ENCODE measurements around the gene FKBP11.

FKBP11 gene

DNA sequence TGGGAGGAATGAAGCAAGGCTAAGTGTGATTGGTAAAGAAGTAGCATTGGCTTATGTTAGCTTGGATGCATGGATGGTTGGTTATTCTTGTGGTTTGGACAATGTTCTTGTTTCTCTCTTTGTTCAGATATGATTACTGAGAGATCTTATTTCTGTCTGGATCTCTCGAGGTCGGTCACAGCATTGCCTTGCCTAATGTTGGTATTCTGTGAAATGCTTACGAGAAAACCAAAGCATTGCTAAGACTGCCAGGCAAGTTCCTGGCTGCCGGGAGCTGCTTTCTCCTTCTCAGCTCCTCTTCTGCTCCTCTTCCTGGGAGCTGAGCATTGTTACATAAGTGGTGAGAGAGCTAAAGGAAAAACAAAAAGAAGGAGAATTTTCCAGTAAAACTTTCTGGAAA lies 52.2 kb downstream of the FKBP11 start:
- Histone ChIP-seq H3K9me3 (ENCODE audit: control insufficient read depth, low read length) (no peaks in the 10 kb centered on the region), H3K79me2 (no peaks in the 10 kb centered on the region), H3K36me3 (ENCODE audit: control insufficient read depth, insufficient read depth, low read length) (no peaks in the 10 kb centered on the region), H3K4me2 (ENCODE audit: low read length) (no peak overlapping the region), H3K27me3 (ENCODE audit: control insufficient read depth, insufficient read depth, low read length) (no peaks in the 10 kb centered on the region), H3K9ac (no peak overlapping the region), H3K4me1 (no peaks in the 10 kb centered on the region), H3K4me3 (ENCODE audit: low read depth, low read length) (no peak overlapping the region), H2AFZ (no peak overlapping the region), H3K27ac (no peak overlapping the region)
- TF ChIP-seq, protein P1, sequence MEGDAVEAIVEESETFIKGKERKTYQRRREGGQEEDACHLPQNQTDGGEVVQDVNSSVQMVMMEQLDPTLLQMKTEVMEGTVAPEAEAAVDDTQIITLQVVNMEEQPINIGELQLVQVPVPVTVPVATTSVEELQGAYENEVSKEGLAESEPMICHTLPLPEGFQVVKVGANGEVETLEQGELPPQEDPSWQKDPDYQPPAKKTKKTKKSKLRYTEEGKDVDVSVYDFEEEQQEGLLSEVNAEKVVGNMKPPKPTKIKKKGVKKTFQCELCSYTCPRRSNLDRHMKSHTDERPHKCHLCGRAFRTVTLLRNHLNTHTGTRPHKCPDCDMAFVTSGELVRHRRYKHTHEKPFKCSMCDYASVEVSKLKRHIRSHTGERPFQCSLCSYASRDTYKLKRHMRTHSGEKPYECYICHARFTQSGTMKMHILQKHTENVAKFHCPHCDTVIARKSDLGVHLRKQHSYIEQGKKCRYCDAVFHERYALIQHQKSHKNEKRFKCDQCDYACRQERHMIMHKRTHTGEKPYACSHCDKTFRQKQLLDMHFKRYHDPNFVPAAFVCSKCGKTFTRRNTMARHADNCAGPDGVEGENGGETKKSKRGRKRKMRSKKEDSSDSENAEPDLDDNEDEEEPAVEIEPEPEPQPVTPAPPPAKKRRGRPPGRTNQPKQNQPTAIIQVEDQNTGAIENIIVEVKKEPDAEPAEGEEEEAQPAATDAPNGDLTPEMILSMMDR (IDR thresholded peaks at IDR 0.05), result no peak

Data from parathyroid adenoma (tissue), 2 donors.